ENCODE results near the gene DKK1.
"Not testable (repeated sequence)": the region's sequence is repeated elsewhere in the genome, so short reads cannot be mapped to it uniquely, and the experiment has no call there.

Gene DKK1

GRCh38 chr10:52365547-52366432 lies 51.7 kb downstream of the DKK1 start:
- DNase-seq (ENCODE audit: low read depth in 2 of 2, low spot score in 1 of 2): not testable (repeated sequence)
